Measurements from ENCODE around the gene BAD. TPM values are rescaled to one million over a fixed set of nuclear protein-coding genes. Genes with fewer than 3 reads are reported as not detected.
"Not testable (repeated sequence)": the region's sequence is repeated elsewhere in the genome, so short reads cannot be mapped to it uniquely, and the experiment has no call there.

Gene BAD
- total RNA-seq, 4 donors from 2014 or later, result 27.8 to 88.0 (median 76.3) TPM

DNA sequence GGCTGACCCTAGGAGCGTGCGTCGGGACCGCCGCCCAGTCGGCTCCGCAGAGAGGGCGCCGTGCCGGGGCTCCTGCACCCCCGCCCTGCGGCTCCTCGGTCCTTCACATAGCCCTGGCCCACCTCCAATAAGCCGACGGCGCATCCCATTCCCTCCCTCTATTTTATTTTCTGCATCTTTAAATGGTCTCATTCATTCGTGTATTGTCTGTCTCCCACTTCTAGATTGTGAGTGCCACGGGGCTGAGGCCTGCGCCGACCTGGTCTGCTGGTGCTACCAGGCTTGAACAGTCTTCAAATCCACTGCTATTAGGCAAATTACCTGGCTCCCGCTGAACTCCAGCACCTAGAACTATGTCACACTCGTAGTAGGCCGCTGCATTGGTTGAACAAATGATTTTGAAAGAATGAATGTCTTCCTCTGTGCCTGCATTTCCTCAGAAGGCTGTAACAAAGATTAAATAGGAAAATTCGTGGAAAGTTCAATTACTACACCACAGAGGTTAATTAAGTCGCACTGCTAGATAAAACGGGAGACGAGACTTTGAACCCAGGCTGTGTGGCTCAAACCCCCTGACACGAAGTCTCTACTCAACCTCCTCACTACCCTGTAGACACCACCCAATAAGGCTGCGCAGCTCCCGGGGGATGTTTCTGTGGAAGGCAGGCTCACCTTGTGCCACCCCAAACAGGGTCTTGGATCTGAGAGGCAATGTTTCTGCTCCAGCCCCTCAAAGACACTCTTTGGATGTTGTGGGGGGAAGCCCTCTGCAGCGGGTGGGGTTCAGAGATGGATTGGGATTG is 36.5 kb downstream of the BAD start:
- intact Hi-C loops (cut with DNase I; ENCODE audit: low total_unique reads), result loop anchor here (1.0 to 10.0 kb wide), 2 partner anchors 22 to 627 kb away; partner anchors contain the start of gene EHD1
- H3K36me3 ChIP-seq, result peaks cover 0 to 9% of the 10 kb centered on the region in 2 donors
- peaks cover 37 to 47% of the 10 kb centered on the region in 2 donors for H3K4me1 ChIP-seq
- H3K27ac ChIP-seq, result peak overlapping the region; percentile 87 to 99 (median 92)
- TF ChIP-seq POLR2A (IDR thresholded peaks at IDR 0.05), result no peak
- TF ChIP-seq, protein P1, sequence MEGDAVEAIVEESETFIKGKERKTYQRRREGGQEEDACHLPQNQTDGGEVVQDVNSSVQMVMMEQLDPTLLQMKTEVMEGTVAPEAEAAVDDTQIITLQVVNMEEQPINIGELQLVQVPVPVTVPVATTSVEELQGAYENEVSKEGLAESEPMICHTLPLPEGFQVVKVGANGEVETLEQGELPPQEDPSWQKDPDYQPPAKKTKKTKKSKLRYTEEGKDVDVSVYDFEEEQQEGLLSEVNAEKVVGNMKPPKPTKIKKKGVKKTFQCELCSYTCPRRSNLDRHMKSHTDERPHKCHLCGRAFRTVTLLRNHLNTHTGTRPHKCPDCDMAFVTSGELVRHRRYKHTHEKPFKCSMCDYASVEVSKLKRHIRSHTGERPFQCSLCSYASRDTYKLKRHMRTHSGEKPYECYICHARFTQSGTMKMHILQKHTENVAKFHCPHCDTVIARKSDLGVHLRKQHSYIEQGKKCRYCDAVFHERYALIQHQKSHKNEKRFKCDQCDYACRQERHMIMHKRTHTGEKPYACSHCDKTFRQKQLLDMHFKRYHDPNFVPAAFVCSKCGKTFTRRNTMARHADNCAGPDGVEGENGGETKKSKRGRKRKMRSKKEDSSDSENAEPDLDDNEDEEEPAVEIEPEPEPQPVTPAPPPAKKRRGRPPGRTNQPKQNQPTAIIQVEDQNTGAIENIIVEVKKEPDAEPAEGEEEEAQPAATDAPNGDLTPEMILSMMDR (IDR thresholded peaks at IDR 0.05 in 4 of 5, conservative IDR thresholded peaks at IDR 0.05 in 1 of 5), result no peak
- no peaks in the 10 kb centered on the region for H3K9me3 ChIP-seq
- no peak for DNase-seq
- no peaks in the 10 kb centered on the region for H3K27me3 ChIP-seq
- in situ Hi-C loops (cut with MboI; ENCODE audit: low sequenced_read_pairs in 4 of 4), result no loop called here
- peak overlapping the region; percentile 71 to 98 (median 88) for H3K4me3 ChIP-seq
- ATAC-seq, result no peak

DNA sequence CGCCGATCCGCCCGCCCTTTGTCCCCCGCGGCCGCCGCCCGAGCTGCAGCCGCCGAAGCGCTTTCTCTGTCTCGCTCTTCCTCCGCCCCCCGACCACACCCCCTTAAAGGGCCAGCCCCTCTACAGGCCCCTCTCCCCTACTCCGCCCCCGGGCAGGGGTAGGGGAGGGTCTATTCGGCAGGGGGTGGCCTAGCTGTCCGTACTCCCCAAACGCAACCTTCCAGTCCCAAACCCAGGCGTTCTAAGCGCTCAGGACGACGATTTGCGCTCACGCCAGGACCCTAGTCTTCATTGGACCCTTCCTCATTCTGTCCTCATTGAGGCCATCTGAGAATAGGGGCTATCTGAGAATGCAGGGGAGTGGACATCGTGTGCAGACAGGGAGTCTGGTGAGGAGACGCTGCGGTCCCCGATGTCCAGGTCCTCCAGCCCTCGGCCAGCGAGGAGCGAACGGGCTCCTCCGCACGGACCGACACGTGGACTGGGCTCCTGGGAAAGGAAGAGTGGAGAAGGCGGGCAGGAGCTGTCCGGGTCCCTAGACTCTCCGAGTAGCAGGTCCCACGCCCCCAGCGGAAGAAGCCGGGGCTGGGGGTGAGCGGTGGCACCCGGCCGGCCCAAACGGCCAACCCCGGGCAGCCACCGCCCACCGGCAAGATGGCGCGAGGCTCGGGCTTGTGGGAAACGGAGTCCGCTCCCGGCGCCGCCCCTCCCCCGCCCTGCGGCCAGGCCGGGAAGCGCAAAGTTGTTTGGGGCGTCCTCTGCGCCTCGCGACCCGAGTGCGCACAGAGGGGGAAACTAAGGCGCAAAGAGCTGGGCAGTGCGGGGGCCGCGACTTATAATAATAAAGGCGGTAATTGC is 37.4 kb downstream of the BAD start, which contains the start of gene PPP1R14B:
Gene PPP1R14B, minus strand, starts transcription at position 73 of the 858 bp plus-strand sequence. CDS start 270 bp downstream, outside the sequence.
- Histone ChIP-seq H3K27ac (peak within 1 kb of the TSS; percentile 92 to 100 (median 96)), H3K27me3 (no peaks in the 10 kb centered on the region), H3K9me3 (no peaks in the 10 kb centered on the region), H3K36me3 (peaks cover 0 to 9% of the 10 kb centered on the region in 2 donors), H3K4me1 (peaks cover 38 to 47% of the 10 kb centered on the region in 2 donors), H3K4me3 (peak within 1 kb of the TSS; percentile 80 to 98 (median 94))
- intact Hi-C loops (cut with DNase I; ENCODE audit: low total_unique reads), result loop anchor here (1.0 to 10.0 kb wide), 2 partner anchors 23 to 628 kb away; partner anchors contain the start of gene EHD1
- DNase-seq, result peak; percentile 84 to 86
- in situ Hi-C loops (cut with MboI; ENCODE audit: low sequenced_read_pairs in 4 of 4), result no loop called here
- TF ChIP-seq, protein P1 (IDR thresholded peaks at IDR 0.05 in 4 of 5, conservative IDR thresholded peaks at IDR 0.05 in 1 of 5), result peak in 4 of 5 experiments; percentile 25 to 31 (median 28)
- peak; percentile 49 to 64 for TF ChIP-seq POLR2A (IDR thresholded peaks at IDR 0.05)
- ATAC-seq, result peak; percentile 52 to 62

DNA sequence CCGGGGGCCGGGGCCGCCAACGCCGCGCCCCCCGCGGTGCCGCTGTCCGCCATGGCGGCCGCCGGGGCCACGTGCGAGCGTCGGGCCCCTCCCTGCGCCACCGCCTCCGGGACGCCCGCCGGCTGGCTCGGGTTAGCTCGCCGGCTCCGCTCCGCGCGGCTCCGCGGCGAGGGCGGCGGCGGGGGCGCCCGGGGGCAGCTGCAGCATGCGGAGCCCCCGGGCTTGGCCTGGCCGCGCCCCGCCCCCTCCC is 37.9 kb downstream of the BAD start:
- peak; percentile 13 to 27 for ATAC-seq
- Histone ChIP-seq H3K27ac (peak overlapping the region; percentile 92 to 100 (median 96)), H3K4me3 (peak overlapping the region; percentile 80 to 98 (median 94)), H3K4me1 (peaks cover 37 to 46% of the 10 kb centered on the region in 2 donors)
- DNase-seq; H3K9me3 ChIP-seq; H3K27me3 ChIP-seq; H3K36me3 ChIP-seq; in situ Hi-C loops (cut with MboI; ENCODE audit: low sequenced_read_pairs in 4 of 4): not testable (repeated sequence)
- intact Hi-C loops (cut with DNase I; ENCODE audit: low total_unique reads), result loop anchor here (10.0 kb wide), 1 partner anchor 628 kb away; the partner anchor contains the start of gene EHD1
- peak; percentile 3 to 67 for TF ChIP-seq POLR2A (IDR thresholded peaks at IDR 0.05)

DNA sequence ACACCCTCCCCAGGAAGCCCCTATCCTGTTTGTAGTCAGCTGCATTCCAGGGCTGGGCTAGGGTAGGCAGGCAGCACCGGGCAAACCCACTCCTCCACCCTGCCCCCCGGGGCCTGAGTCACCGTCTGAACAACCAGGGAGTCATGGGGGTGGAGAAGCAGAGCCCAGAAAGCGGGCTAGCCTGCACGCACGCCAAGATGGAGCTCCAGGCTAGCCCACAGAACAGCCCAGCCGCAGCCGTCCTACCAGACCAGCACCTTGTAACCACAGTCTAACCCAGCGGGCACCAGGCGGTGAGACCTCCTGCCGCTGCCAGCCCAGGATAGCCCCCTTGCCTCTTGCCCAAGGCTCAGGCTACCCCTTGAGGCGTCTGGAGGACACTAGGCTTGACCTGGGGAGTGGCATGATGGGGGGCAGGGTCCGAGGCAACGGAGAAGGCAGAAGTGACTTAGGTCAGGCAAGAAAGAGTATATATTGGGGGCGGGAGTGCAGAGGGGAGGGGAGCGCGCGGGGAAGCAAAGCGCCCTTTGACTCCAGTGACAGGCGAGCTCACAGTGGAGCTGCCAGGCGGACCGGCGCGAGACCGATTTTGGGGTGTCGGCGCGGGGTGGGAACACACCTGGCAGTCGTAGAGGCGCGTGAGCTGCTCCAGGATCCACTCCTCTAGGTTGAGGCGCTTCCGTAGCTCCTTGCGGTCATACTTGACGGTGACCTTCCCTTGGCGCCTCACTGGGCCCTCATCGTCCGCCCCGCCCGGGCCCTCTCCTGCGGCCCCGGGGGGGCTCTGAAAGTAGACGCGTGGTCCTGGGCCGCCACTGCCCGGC is 38.5 kb downstream of the BAD start:
- peak overlapping the region; percentile 92 to 100 (median 96) for H3K27ac ChIP-seq
- in situ Hi-C loops (cut with MboI; ENCODE audit: low sequenced_read_pairs in 4 of 4) (no loop called here), intact Hi-C loops (cut with DNase I; ENCODE audit: low total_unique reads) (loop anchor here (1.0 to 10.0 kb wide), 2 partner anchors 20 to 629 kb away; partner anchors contain the start of genes EHD1, NUDT22 and TRPT1)
- DNase-seq (peak; percentile 82 to 92), ATAC-seq (peak; percentile 18 to 31)
- H3K36me3 ChIP-seq, result peaks cover 0 to 9% of the 10 kb centered on the region in 2 donors
- peaks cover 37 to 45% of the 10 kb centered on the region in 2 donors for H3K4me1 ChIP-seq
- peak overlapping the region; percentile 80 to 95 (median 94) for H3K4me3 ChIP-seq
- no peaks in the 10 kb centered on the region for H3K27me3 ChIP-seq
- TF ChIP-seq POLR2A (IDR thresholded peaks at IDR 0.05), result peak; percentile 47 to 79
- TF ChIP-seq, protein P1 (IDR thresholded peaks at IDR 0.05 in 4 of 5, conservative IDR thresholded peaks at IDR 0.05 in 1 of 5), result no peak
- H3K9me3 ChIP-seq, result no peaks in the 10 kb centered on the region
